ENCODE results near the gene DCPS. TPM values are rescaled to one million over a fixed set of nuclear protein-coding genes. Genes with fewer than 3 reads are reported as not detected.

The DCPS gene
- total and polyA plus RNA-seq, 2 of the 4 experiments (the other 2 are of a cell fraction): 19.7 to 34.8 TPM

GRCh38 chr11:126341760-126342161, 37.9 kb downstream of the DCPS start:
- 0 out of 2 replicates have a peak overlapping the region, but pooled peaks have one; percentile 11 for H3K4me2 ChIP-seq (ENCODE audit: low read depth, low read length)
- WGBS, 2 experiments (ENCODE audit: extremely low coverage in 2 of 2, insufficient read length in 1 of 2): no CpG with 5 or more reads among the region's 3 CpGs
- H4K8ac ChIP-seq (ENCODE audit: low read depth in 2 of 2, low read length in 2 of 2): peak overlapping the region in 1 of 2 experiments; percentile 57; a peak in 1 of 4 replicates
- H2BK20ac ChIP-seq (ENCODE audit: low read depth, low read length): no peak overlapping the region
- no peaks in the 10 kb centered on the region for H3K9me3 ChIP-seq (ENCODE audit: control insufficient read depth, insufficient read depth, low read length)
- intact Hi-C loops (cut with micrococcal nuclease): no loop called here
- peak overlapping the region; percentile 58; the same call in 1 of the 2 replicates for H2BK120ac ChIP-seq (ENCODE audit: low read depth, low read length)
- H3K4me3 ChIP-seq (ENCODE audit: insufficient read depth, low read depth, low read length): no peak overlapping the region
- H4K20me1 ChIP-seq (ENCODE audit: insufficient read depth, low read length): no peaks in the 10 kb centered on the region
- H4K5ac ChIP-seq (ENCODE audit: low read depth, low read length): no peak overlapping the region
- H3K4ac ChIP-seq (ENCODE audit: low read depth, low read length): peak overlapping the region; percentile 63
- TF ChIP-seq SMC3 (IDR thresholded peaks at IDR 0.05; ENCODE audit: low read depth, low read length): no peak
- peak; percentile 66 for TF ChIP-seq FOS (IDR thresholded peaks at IDR 0.05; ENCODE audit: low read depth, low read length)
- TF ChIP-seq, protein P1, sequence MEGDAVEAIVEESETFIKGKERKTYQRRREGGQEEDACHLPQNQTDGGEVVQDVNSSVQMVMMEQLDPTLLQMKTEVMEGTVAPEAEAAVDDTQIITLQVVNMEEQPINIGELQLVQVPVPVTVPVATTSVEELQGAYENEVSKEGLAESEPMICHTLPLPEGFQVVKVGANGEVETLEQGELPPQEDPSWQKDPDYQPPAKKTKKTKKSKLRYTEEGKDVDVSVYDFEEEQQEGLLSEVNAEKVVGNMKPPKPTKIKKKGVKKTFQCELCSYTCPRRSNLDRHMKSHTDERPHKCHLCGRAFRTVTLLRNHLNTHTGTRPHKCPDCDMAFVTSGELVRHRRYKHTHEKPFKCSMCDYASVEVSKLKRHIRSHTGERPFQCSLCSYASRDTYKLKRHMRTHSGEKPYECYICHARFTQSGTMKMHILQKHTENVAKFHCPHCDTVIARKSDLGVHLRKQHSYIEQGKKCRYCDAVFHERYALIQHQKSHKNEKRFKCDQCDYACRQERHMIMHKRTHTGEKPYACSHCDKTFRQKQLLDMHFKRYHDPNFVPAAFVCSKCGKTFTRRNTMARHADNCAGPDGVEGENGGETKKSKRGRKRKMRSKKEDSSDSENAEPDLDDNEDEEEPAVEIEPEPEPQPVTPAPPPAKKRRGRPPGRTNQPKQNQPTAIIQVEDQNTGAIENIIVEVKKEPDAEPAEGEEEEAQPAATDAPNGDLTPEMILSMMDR (conservative IDR thresholded peaks at IDR 0.05; ENCODE audit: low read depth, low read length): no peak
- TF ChIP-seq ELK1 (IDR thresholded peaks at IDR 0.05; ENCODE audit: borderline replicate concordance, low read depth, low read length): no peak
- no peak for TF ChIP-seq NFE2L2 (IDR thresholded peaks at IDR 0.05; ENCODE audit: low read depth, low read length)
- no peak for TF ChIP-seq MAZ (IDR thresholded peaks at IDR 0.05; ENCODE audit: borderline replicate concordance, low read depth, low read length)
- no peak for TF ChIP-seq RAD21 (IDR thresholded peaks at IDR 0.05; ENCODE audit: low read length)
- TF ChIP-seq CEBPB (IDR thresholded peaks at IDR 0.05; ENCODE audit: low read depth, low read length): no peak
- no peak overlapping the region for H2BK5ac ChIP-seq (ENCODE audit: low read depth, low read length, poor library complexity, severe bottlenecking)
- BruUV-seq (replicated peaks): no TSS peak
- peaks cover 20% of the 10 kb centered on the region for H3K4me1 ChIP-seq (ENCODE audit: control insufficient read depth, insufficient read depth, low read length)
- CTCF ChIA-PET: interaction anchor here (1.2 kb wide), 1 partner anchor 25 kb away, joined by 3 read pairs; no protein-coding TSS in a partner anchor
- H3K79me1 ChIP-seq (ENCODE audit: low read depth in 1 of 2, low read length in 2 of 2): peaks cover 0 to 25% of the 10 kb centered on the region in 2 experiments; a peak in 3 of 4 replicates
- H2BK15ac ChIP-seq (ENCODE audit: low read depth, low read length): peak overlapping the region; percentile 53; the same call in 1 of the 3 replicates
- POLR2A ChIA-PET (ENCODE audit: unreplicated experiment): interaction anchor here (0.5 kb wide), 1 partner anchor 26 kb away, joined by 6 read pairs; no protein-coding TSS in a partner anchor
- dilution Hi-C loops (cut with HindIII; ENCODE audit: low sequenced_read_pairs, unreplicated experiment): no loop called here
- H3K56ac ChIP-seq (ENCODE audit: extremely low read depth, insufficient read depth, low read length): no peak overlapping the region
- peaks cover 16% of the 10 kb centered on the region; the same call in 1 of the 2 replicates for H3K36me3 ChIP-seq (ENCODE audit: control insufficient read depth, insufficient read depth, low read length)
- H4K91ac ChIP-seq (ENCODE audit: insufficient read depth, low read depth, low read length): 0 out of 2 replicates have a peak overlapping the region, but pooled peaks have one; percentile 26
- H3K9me1 ChIP-seq (ENCODE audit: insufficient read depth, low read length): peaks cover 21% of the 10 kb centered on the region
- H3K27ac ChIP-seq (ENCODE audit: insufficient read depth, low read length): no peak overlapping the region
- H3K14ac ChIP-seq (replicated peaks; ENCODE audit: low read depth, low read length): peak overlapping the region; percentile 61; the same call in 1 of the 2 replicates
- no peak overlapping the region for H3K23ac ChIP-seq (ENCODE audit: low read depth, low read length)
- DNase-seq (peak; percentile 71), ATAC-seq (ENCODE audit: low read depth) (peak; percentile 61)
- H2AK9ac ChIP-seq (replicated peaks; ENCODE audit: low read depth, low read length, poor library complexity): no peak overlapping the region
- in situ Hi-C loops (cut with MboI; ENCODE audit: low sequenced_read_pairs): no loop called here
- H2AK5ac ChIP-seq (ENCODE audit: low read depth, low read length): peak overlapping the region; percentile 54; the same call in 1 of the 2 replicates
- no peak overlapping the region for H3K18ac ChIP-seq (ENCODE audit: low read depth, low read length)
- no peak overlapping the region for H3K9ac ChIP-seq (ENCODE audit: low read depth, low read length)
- no peaks in the 10 kb centered on the region for H3K27me3 ChIP-seq (ENCODE audit: control insufficient read depth, insufficient read depth, low read length)
- no peak overlapping the region for H2AFZ ChIP-seq (replicated peaks; ENCODE audit: low read length, poor library complexity)

All from IMR-90 (cell line).